ENCODE measurements around the gene PMM1. TPM values are rescaled to one million over a fixed set of nuclear protein-coding genes. Genes with fewer than 3 reads are reported as not detected.

PMM1 gene
- total and polyA plus RNA-seq, 2 of the 13 experiments (the other 11 are each of a cell fraction or from before 2014, with no cell fraction given) = 17.8 to 95.6 TPM

DNA sequence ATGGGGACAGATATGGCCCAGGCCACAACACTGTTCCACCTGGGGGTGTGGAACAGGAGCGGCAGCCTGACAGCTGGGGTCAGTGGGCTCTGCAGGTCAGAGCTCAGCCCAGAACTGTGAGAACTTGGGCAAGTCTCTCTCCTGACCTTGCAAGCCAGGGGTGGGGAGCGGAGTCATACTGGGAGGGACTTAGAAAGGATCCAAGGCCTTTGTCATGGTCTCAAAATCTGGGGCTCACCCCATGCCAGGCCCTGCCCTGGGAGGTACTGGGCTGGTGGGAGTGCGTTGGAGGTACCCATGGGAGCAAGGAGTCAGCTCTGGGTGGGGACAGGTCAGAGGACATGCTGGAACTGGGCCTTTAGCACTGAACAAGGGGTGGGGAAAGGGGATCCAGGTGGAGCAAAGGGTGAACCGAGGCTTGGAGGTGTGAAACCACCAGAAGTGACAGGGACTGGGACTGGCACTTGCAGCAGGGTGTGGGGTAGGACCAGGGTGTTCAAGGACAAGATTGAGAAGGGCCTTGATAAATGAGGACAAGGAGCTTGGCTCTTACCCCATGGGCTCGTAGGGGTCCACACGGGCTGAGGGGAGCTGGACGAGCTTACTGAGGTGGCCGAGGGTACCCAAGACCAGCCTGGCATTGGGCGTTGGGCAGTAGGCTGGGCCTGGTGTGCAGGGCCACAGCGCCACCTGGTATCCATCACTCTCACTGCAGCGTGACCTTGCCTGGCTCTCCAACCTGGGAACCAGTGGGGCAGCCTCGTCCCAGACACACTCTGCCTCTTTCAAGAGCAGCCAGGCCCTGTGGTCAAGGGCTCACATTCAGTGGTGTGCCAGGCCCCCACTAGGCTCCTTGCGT, 7.4 kb upstream of the PMM1 start (continued):
- TF ChIP-seq, protein P1, sequence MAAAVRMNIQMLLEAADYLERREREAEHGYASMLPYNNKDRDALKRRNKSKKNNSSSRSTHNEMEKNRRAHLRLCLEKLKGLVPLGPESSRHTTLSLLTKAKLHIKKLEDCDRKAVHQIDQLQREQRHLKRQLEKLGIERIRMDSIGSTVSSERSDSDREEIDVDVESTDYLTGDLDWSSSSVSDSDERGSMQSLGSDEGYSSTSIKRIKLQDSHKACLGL (CRISPR knock-in tag; IDR thresholded peaks at IDR 0.05) = no peak
- peak; percentile 79; the same call in 1 of the 2 replicates for TF ChIP-seq AHR (CRISPR knock-in tag; IDR thresholded peaks at IDR 0.05)
- TF ChIP-seq, protein P2, sequence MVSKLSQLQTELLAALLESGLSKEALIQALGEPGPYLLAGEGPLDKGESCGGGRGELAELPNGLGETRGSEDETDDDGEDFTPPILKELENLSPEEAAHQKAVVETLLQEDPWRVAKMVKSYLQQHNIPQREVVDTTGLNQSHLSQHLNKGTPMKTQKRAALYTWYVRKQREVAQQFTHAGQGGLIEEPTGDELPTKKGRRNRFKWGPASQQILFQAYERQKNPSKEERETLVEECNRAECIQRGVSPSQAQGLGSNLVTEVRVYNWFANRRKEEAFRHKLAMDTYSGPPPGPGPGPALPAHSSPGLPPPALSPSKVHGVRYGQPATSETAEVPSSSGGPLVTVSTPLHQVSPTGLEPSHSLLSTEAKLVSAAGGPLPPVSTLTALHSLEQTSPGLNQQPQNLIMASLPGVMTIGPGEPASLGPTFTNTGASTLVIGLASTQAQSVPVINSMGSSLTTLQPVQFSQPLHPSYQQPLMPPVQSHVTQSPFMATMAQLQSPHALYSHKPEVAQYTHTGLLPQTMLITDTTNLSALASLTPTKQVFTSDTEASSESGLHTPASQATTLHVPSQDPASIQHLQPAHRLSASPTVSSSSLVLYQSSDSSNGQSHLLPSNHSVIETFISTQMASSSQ (IDR thresholded peaks at IDR 0.05; ENCODE audit: low read depth) = no peak
- TF ChIP-seq, protein P2 (CRISPR knock-in tag; IDR thresholded peaks at IDR 0.05; ENCODE audit: borderline replicate concordance) = no peak
- no peak for TF ChIP-seq ZNF644 (CRISPR knock-in tag; IDR thresholded peaks at IDR 0.05; ENCODE audit: low read depth)
- no peak for TF ChIP-seq ZNF589 (CRISPR knock-in tag; conservative IDR thresholded peaks at IDR 0.05)
- TF ChIP-seq ZBTB7B (CRISPR knock-in tag; IDR thresholded peaks at IDR 0.05) = 0 out of 2 replicates have a peak, but pooled peaks have one; percentile 20
- TF ChIP-seq, protein P3, sequence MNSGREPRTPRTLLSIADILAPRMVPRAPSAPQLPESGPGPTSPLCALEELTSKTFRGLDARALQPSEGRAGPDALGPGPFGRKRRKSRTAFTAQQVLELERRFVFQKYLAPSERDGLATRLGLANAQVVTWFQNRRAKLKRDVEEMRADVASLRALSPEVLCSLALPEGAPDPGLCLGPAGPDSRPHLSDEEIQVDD (CRISPR knock-in tag; IDR thresholded peaks at IDR 0.05; ENCODE audit: borderline replicate concordance) = no peak
- peak; percentile 54; the same call in 1 of the 2 replicates for TF ChIP-seq ZNF605 (CRISPR knock-in tag; IDR thresholded peaks at IDR 0.05)
- no peak for TF ChIP-seq ZNF253 (CRISPR knock-in tag; IDR thresholded peaks at IDR 0.05; ENCODE audit: borderline replicate concordance)
- TF ChIP-seq, protein P4, sequence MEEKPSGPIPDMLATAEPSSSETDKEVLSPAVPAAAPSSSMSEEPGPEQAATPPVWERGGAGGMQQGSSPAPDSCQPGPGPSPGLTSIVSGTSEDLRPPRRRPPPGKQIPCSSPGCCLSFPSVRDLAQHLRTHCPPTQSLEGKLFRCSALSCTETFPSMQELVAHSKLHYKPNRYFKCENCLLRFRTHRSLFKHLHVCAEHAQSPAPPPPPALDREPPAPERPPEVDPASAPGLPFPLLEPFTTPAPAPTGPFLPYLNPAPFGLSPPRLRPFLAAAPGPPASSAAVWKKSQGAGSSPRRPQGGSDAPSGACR (CRISPR knock-in tag; IDR thresholded peaks at IDR 0.05) = no peak
- TF ChIP-seq ZFP36L1 (CRISPR knock-in tag; IDR thresholded peaks at IDR 0.05) = no peak
- TF ChIP-seq ZMAT3 (CRISPR knock-in tag; conservative IDR thresholded peaks at IDR 0.05) = no peak
- TF ChIP-seq HDAC6 (IDR thresholded peaks at IDR 0.05; ENCODE audit: low read depth, low read length) = no peak
- TF ChIP-seq, protein P5, sequence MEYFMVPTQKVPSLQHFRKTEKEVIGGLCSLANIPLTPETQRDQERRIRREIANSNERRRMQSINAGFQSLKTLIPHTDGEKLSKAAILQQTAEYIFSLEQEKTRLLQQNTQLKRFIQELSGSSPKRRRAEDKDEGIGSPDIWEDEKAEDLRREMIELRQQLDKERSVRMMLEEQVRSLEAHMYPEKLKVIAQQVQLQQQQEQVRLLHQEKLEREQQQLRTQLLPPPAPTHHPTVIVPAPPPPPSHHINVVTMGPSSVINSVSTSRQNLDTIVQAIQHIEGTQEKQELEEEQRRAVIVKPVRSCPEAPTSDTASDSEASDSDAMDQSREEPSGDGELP (IDR thresholded peaks at IDR 0.05; ENCODE audit: borderline replicate concordance, low read depth) = no peak
- no peak for TF ChIP-seq FOXP1 (IDR thresholded peaks at IDR 0.05)
- no peak for TF ChIP-seq FOXP1 (CRISPR knock-in tag; IDR thresholded peaks at IDR 0.05)
- TF ChIP-seq HMG20A (CRISPR knock-in tag; IDR thresholded peaks at IDR 0.05; ENCODE audit: borderline replicate concordance) = no peak
- no peak for TF ChIP-seq NONO (IDR thresholded peaks at IDR 0.05)
- 0 out of 2 replicates have a peak, but pooled peaks have one; percentile 46 for TF ChIP-seq NONO (CRISPR knock-in tag; conservative IDR thresholded peaks at IDR 0.05)
- TF ChIP-seq, protein P6, sequence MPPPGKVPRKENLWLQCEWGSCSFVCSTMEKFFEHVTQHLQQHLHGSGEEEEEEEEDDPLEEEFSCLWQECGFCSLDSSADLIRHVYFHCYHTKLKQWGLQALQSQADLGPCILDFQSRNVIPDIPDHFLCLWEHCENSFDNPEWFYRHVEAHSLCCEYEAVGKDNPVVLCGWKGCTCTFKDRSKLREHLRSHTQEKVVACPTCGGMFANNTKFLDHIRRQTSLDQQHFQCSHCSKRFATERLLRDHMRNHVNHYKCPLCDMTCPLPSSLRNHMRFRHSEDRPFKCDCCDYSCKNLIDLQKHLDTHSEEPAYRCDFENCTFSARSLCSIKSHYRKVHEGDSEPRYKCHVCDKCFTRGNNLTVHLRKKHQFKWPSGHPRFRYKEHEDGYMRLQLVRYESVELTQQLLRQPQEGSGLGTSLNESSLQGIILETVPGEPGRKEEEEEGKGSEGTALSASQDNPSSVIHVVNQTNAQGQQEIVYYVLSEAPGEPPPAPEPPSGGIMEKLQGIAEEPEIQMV (CRISPR knock-in tag; IDR thresholded peaks at IDR 0.05; ENCODE audit: low read depth) = no peak
- TF ChIP-seq TCF12 (IDR thresholded peaks at IDR 0.05) = no peak
- no peak for TF ChIP-seq TCF12 (CRISPR knock-in tag; IDR thresholded peaks at IDR 0.05)

All from HepG2 (cell line).